ENCODE measurements around the gene ALDH1L2. TPM values are rescaled to one million over a fixed set of nuclear protein-coding genes. Genes with fewer than 3 reads are reported as not detected.

Gene ALDH1L2
- 1 to 10 TPM; 4.0 to 8.1 (median 7.1) TPM for total RNA-seq

DNA sequence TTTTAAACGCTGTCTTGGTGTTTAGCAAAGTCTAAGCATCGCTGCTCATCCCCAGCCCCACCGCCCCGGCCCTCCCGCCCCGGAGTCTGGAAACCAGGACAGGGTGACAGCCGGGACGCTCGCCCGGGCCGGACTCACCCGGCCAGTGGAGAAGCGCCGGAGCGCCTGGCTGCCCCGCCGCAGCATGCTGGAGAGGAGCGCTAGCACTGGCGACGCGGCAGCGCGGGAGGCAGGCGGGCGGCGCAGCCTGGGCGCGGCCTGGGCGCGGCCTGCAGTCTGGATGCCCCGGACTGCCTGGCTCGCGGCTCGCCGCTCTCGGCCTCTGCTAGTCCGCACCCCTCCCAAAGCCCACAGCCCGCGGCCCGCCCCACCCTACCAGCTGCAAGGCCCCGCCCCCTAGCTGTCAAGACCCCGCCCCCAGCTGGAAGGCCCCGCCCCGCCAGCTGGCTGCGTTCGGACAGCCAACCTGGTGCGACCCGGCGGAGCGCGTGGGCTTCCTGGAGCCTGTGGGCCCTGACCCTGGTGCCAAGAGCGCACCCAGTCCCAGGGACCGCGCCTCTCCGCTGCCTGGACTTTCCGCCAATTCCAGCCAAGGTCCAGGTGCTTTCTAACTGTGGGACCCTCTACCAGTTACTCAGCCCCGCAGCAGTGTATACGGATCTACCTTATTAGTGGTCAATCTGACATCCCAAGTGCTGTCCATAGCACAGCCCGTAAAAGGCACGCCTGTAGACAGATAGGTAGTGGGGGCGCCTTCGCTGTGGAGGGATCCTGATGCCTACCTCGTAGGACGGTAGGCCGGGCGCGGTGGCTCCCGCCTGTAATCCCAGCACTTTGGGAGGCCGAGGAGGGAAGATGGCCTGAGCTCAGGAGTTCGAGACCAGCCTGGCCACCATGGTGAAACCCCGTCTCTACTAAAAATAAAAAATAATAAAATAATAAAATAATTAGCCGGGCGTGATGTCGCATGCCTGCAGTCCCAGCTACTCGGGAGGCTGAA lies at the start of gene ALDH1L2:
ALDH1L2 (minus strand) TSS at position 208 of the 1,000 bp plus-strand sequence; CDS start at position 186, 22 bp downstream.
- peak within 1 kb of the TSS; percentile 50 to 67 for H3K4me3 ChIP-seq
- H3K4me1 ChIP-seq: peaks cover 0 to 23% (median 4%) of the 10 kb centered on the region in 3 donors
- no peaks in the 10 kb centered on the region for H3K27me3 ChIP-seq
- TF ChIP-seq EP300 (IDR thresholded peaks at IDR 0.05) (no peak), POLR2A (IDR thresholded peaks at IDR 0.05) (peak; percentile 27 to 42)
- TF ChIP-seq, protein P1, sequence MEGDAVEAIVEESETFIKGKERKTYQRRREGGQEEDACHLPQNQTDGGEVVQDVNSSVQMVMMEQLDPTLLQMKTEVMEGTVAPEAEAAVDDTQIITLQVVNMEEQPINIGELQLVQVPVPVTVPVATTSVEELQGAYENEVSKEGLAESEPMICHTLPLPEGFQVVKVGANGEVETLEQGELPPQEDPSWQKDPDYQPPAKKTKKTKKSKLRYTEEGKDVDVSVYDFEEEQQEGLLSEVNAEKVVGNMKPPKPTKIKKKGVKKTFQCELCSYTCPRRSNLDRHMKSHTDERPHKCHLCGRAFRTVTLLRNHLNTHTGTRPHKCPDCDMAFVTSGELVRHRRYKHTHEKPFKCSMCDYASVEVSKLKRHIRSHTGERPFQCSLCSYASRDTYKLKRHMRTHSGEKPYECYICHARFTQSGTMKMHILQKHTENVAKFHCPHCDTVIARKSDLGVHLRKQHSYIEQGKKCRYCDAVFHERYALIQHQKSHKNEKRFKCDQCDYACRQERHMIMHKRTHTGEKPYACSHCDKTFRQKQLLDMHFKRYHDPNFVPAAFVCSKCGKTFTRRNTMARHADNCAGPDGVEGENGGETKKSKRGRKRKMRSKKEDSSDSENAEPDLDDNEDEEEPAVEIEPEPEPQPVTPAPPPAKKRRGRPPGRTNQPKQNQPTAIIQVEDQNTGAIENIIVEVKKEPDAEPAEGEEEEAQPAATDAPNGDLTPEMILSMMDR (IDR thresholded peaks at IDR 0.05): peak in 1 of 4 experiments; percentile 29
- H3K27ac ChIP-seq: peak within 1 kb of the TSS in 3 of 4 donors; percentile 56 to 81 (median 74)
- WGBS, 2 donors (ENCODE audit: low coverage in 1 of 2): 82 to 93% methylated on average over 3 to 6 of the region's 75 CpGs
- H3K9me3 ChIP-seq: no peaks in the 10 kb centered on the region
- peak; percentile 95 for ATAC-seq
- no peaks in the 10 kb centered on the region for H3K36me3 ChIP-seq

DNA sequence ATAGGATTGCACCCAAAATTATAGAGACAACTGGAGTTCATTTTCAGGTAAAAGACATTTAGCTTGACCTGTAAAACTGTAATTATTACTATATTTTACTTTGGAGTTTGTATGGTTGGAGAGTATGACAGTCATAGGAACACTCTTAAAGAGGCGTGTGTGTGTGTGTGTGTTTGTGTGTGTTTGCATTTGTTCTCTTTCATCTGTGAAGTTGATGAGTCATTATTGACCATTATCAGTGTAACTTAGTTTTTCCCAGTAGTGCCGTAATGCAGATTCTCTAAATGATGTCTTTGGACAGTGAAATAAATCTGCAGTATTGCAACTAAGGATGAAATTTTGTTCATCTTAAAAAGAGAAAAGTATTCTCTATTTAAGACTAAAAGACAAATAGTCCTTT lies 36.3 kb upstream of the ALDH1L2 start:
- H3K36me3 ChIP-seq: peaks cover 27 to 99% of the 10 kb centered on the region in 2 donors
- no peak for ATAC-seq
- no peaks in the 10 kb centered on the region for H3K4me1 ChIP-seq

DNA sequence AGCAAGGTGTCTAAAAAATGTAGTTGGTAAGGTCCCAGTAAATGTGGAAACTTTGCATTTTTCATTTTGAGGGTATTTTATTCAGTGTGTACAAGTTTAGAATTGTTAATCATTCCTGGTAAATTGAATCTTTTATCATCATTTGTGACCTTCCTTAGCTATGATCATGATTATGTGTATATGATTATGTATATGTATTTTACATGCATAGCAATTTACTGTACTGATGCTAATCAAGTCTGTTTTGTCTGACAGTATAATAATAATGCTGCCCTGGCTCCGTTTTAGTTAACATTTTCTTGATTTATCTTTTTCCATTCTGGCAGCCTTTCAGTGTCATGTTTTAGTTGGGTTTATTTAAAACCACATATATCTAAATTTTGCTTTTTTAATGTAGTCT lies 32.7 kb upstream of the ALDH1L2 start:
- WGBS, 2 donors (ENCODE audit: low coverage in 1 of 2): 53 to 76% methylated on average over 1 of the region's 1 CpG
- TF ChIP-seq EP300 (IDR thresholded peaks at IDR 0.05): no peak
- Histone ChIP-seq H3K36me3 (peaks cover 22 to 85% of the 10 kb centered on the region in 2 donors), H3K4me1 (peaks cover 0 to 21% (median 1%) of the 10 kb centered on the region in 3 donors), H3K27me3 (no peaks in the 10 kb centered on the region), H3K27ac (no peak overlapping the region), H3K4me3 (no peak overlapping the region), H3K9me3 (no peaks in the 10 kb centered on the region)
- ATAC-seq: no peak

More for the DNA sequence above, 36.3 kb upstream of the ALDH1L2 start:
- 83 to 86% methylated on average over 2 of the region's 2 CpGs for WGBS, 2 donors (ENCODE audit: low coverage in 1 of 2)
- no peak overlapping the region for H3K4me3 ChIP-seq
- H3K27me3 ChIP-seq: no peaks in the 10 kb centered on the region
- TF ChIP-seq POLR2AphosphoS5 (IDR thresholded peaks at IDR 0.05) (no peak), EP300 (IDR thresholded peaks at IDR 0.05) (no peak), POLR2A (IDR thresholded peaks at IDR 0.05) (no peak)
- TF ChIP-seq, protein P1 (IDR thresholded peaks at IDR 0.05): no peak
- no peak overlapping the region for H3K27ac ChIP-seq
- no peaks in the 10 kb centered on the region for H3K9me3 ChIP-seq

DNA sequence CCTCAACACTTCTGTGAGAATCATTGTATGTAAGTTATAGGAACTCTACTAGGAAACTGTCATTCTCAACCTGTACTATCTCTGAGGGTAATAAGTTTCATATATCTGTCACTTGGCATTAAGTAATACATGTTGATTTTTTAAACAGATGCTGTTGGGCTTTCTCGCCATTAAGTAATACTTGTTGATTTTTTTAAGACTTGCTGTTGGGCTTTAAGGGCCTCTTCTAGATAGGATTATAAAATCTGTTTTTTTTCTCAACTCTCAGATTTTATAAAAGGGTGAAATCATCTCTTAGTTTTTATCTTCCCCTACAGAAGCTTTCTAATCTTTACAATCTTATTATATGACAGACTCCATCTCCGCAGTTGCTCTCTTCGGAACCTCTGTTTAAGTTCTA lies 28.8 kb upstream of the ALDH1L2 start:
- TF ChIP-seq EP300 (IDR thresholded peaks at IDR 0.05) (no peak), POLR2A (IDR thresholded peaks at IDR 0.05) (no peak), POLR2AphosphoS5 (IDR thresholded peaks at IDR 0.05) (no peak)
- TF ChIP-seq, protein P1 (IDR thresholded peaks at IDR 0.05): no peak
- 91 to 95% methylated on average over 3 of the region's 3 CpGs for WGBS, 2 donors (ENCODE audit: low coverage in 1 of 2)
- no peak overlapping the region for H3K4me3 ChIP-seq
- H3K27ac ChIP-seq: no peak overlapping the region
- H3K36me3 ChIP-seq: peaks cover 18 to 47% of the 10 kb centered on the region in 2 donors
- no peak for ATAC-seq
- peaks cover 7 to 58% (median 8%) of the 10 kb centered on the region in 3 donors for H3K4me1 ChIP-seq
- H3K27me3 ChIP-seq: no peaks in the 10 kb centered on the region
- H3K9me3 ChIP-seq: no peaks in the 10 kb centered on the region

DNA sequence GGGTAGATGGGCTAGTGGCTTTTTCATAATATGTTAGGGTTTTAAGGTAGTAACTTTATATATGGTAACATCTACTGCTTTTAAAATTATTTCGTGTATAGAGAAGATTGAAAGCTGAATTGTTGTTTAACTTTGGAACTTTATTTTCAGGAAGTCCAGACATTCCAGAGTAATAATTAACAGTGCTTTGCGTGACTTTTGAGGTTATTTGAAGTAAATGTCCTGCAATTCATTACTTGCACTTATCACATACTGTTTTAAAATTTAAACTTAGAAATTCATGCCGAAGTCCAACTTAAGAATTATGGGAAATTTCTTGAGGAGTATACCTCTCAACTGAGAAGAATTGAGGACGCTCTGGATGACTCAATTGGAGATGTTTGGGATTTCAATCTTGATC lies 26.6 kb upstream of the ALDH1L2 start:
- WGBS, 2 donors (ENCODE audit: low coverage in 1 of 2): 63 to 65% methylated on average over 4 of the region's 4 CpGs
- no peak overlapping the region for H3K4me3 ChIP-seq
- peaks cover 2 to 25% of the 10 kb centered on the region in 2 donors for H3K36me3 ChIP-seq
- no peak for ATAC-seq
- TF ChIP-seq POLR2A (IDR thresholded peaks at IDR 0.05) (no peak), POLR2AphosphoS5 (IDR thresholded peaks at IDR 0.05) (no peak), EP300 (IDR thresholded peaks at IDR 0.05) (no peak)
- TF ChIP-seq, protein P1 (IDR thresholded peaks at IDR 0.05): no peak
- no peaks in the 10 kb centered on the region for H3K27me3 ChIP-seq
- peak overlapping the region in 1 of 4 donors; percentile 97 for H3K27ac ChIP-seq
- no peaks in the 10 kb centered on the region for H3K9me3 ChIP-seq
- H3K4me1 ChIP-seq: peaks cover 7 to 67% (median 8%) of the 10 kb centered on the region in 3 donors
